ENCODE data around the gene PSMC3IP.
A peak's percentile ranks its signal among the peaks of the same experiment; 100 is the strongest.

Gene PSMC3IP

GRCh38 chr17:42526031-42526444, 51.5 kb downstream of the PSMC3IP start:
- Histone ChIP-seq H3K36me3 (ENCODE audit: control insufficient read depth, insufficient read depth, low read length) (no peaks in the 10 kb centered on the region), H3K9me3 (ENCODE audit: control insufficient read depth, low read length) (no peaks in the 10 kb centered on the region), H3K27ac (no peak overlapping the region), H3K9ac (no peak overlapping the region), H3K79me2 (no peaks in the 10 kb centered on the region), H3K27me3 (ENCODE audit: control insufficient read depth, insufficient read depth, low read length) (no peaks in the 10 kb centered on the region), H2AFZ (no peak overlapping the region), H3K4me1 (peaks cover 9% of the 10 kb centered on the region), H3K4me2 (ENCODE audit: low read length) (no peak overlapping the region), H3K4me3 (ENCODE audit: low read depth, low read length) (no peak overlapping the region)
- no peak for TF ChIP-seq CTCF (IDR thresholded peaks at IDR 0.05)

DNA sequence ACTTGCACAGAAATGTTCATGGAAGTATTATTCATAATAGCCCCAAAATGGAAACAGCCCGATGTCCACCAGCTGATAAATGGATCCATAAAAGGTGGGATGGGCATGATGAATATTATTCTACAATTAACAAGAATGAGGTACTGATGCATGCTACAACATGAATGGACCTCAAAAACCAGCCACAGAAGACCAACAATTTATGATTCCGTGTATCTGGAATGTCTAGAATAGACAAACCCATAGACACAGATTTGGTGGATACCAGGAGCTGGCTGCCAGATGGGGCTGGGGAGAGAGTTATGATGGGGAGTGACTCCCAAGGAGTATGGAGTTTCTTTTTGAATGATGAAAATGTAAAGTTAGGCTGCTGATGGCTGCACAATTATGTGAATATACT, 52.3 kb downstream of the PSMC3IP start:
- H3K27ac ChIP-seq: no peak overlapping the region
- H3K4me3 ChIP-seq (ENCODE audit: low read depth, low read length): no peak overlapping the region
- H3K27me3 ChIP-seq (ENCODE audit: control insufficient read depth, insufficient read depth, low read length): no peaks in the 10 kb centered on the region
- TF ChIP-seq CTCF (IDR thresholded peaks at IDR 0.05): no peak
- H3K36me3 ChIP-seq (ENCODE audit: control insufficient read depth, insufficient read depth, low read length): no peaks in the 10 kb centered on the region
- H3K9ac ChIP-seq: no peak overlapping the region
- no peak overlapping the region for H2AFZ ChIP-seq
- no peaks in the 10 kb centered on the region for H3K79me2 ChIP-seq
- no peaks in the 10 kb centered on the region for H3K9me3 ChIP-seq (ENCODE audit: control insufficient read depth, low read length)
- H3K4me2 ChIP-seq (ENCODE audit: low read length): no peak overlapping the region
- H3K4me1 ChIP-seq: peaks cover 17% of the 10 kb centered on the region

DNA sequence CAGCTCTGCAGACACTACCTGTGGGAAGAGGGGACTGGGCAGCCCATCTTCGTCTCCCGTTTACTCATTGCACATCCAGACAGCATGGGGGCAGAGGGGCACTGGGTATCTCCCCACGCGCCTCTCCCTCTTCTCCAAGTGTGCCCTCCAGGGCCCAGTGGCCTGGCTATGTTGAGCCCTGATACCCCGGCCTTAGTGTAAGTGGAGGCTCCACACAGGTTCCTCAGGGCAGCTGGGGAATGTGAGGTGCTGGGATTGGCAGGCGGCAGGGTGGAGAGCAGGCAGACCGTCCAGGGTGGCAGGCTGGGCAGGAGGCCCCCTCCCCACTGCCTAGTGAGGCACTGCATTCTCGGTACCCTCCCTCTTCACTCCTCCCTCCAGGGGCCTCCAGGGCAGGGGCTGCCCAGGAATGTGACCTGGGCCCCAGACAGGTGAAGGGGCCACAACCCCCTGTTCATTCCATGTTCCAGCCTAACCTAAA, 54.7 kb downstream of the PSMC3IP start:
- H3K9ac ChIP-seq: no peak overlapping the region
- no peak overlapping the region for H3K4me2 ChIP-seq (ENCODE audit: low read length)
- peaks cover 39% of the 10 kb centered on the region for H3K4me1 ChIP-seq
- no peak for TF ChIP-seq CTCF (IDR thresholded peaks at IDR 0.05)
- H3K4me3 ChIP-seq (ENCODE audit: low read depth, low read length): no peak overlapping the region
- no peak overlapping the region for H2AFZ ChIP-seq
- H3K79me2 ChIP-seq: no peaks in the 10 kb centered on the region
- peak overlapping the region; percentile 11 for H3K27ac ChIP-seq
- H3K27me3 ChIP-seq (ENCODE audit: control insufficient read depth, insufficient read depth, low read length): no peaks in the 10 kb centered on the region
- H3K36me3 ChIP-seq (ENCODE audit: control insufficient read depth, insufficient read depth, low read length): no peaks in the 10 kb centered on the region
- H3K9me3 ChIP-seq (ENCODE audit: control insufficient read depth, low read length): no peaks in the 10 kb centered on the region

Data from parathyroid adenoma (tissue), 2 donors.